HUES64 (cell line): ENCODE measurements around the gene FGF14.

Experiments used
- H3K27ac ChIP-seq: 2 replicates; pipeline ENCODE4 v1.7.0; 2013; ENCODE audit warnings: low read depth, low read length, inconsistent platforms
- H3K27me3 ChIP-seq: 2 replicates; pipeline ENCODE4 v1.6.1; 2013; ENCODE audit warnings: mild to moderate bottlenecking, low read length; ENCODE audit not compliant: insufficient read depth
- H3K36me3 ChIP-seq: 2 replicates; pipeline ENCODE4 v1.6.1; 2013; ENCODE audit warnings: mild to moderate bottlenecking, low read length; ENCODE audit not compliant: insufficient read depth
- H3K4me1 ChIP-seq: 2 replicates; pipeline ENCODE4 v1.6.1; 2013; ENCODE audit warnings: mild to moderate bottlenecking, low read length, moderate library complexity; ENCODE audit not compliant: insufficient read depth
- H3K4me3 ChIP-seq: 2 replicates; pipeline ENCODE4 v1.5.1; 2013; ENCODE audit warnings: mild to moderate bottlenecking, low read length, moderate library complexity
- H3K9ac ChIP-seq: 2 replicates; pipeline ENCODE4 v1.6.1; 2013; ENCODE audit warnings: mild to moderate bottlenecking, low read depth, low read length
- H3K9me3 ChIP-seq: 2 replicates; pipeline ENCODE4 v1.6.1; 2013; ENCODE audit warnings: low read depth, low read length; ENCODE audit not compliant: insufficient read depth
- whole genome bisulfite sequencing: fragments of 150-250, 120-280 bp; methylation state at CpG from one replicate; pipeline ENCODE4 v1.1.7; 2013; ENCODE audit warnings: missing lambda C conversion rate; 5-methylcytosine and 5-hydroxymethylcytosine counted together

FGF14 gene

DNA sequence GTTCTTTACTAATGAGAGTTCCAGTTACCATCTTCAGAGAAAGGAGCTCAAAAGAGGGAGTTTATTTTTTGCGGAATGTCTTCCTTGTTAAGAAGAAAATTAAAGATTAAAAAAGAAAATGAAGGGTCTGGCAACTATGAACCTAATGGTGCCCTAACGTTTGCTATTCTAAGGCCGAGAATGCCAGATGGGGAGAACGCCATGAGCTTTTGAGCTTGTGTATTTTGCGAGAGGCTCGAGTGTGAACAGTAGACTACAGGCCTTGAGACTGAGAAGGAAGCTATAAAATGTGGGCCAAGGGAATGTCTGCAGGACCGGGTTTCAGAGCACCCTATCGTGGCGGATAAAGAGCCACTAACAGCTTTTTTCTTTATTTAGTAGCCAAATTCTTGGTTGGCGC is 6.7 kb downstream of the FGF14 start:
- no peaks in the 10 kb centered on the region for H3K9me3 ChIP-seq
- peak overlapping the region; percentile 70 for H3K27ac ChIP-seq
- H3K9ac ChIP-seq = peak overlapping the region; percentile 96
- peak overlapping the region; percentile 90 for H3K4me3 ChIP-seq
- peaks cover 7% of the 10 kb centered on the region; the same call in 1 of the 2 replicates for H3K4me1 ChIP-seq
- no peaks in the 10 kb centered on the region for H3K36me3 ChIP-seq
- H3K27me3 ChIP-seq = peaks cover 42% of the 10 kb centered on the region
- 88% methylated on average over 10 of the region's 10 CpGs for WGBS

DNA sequence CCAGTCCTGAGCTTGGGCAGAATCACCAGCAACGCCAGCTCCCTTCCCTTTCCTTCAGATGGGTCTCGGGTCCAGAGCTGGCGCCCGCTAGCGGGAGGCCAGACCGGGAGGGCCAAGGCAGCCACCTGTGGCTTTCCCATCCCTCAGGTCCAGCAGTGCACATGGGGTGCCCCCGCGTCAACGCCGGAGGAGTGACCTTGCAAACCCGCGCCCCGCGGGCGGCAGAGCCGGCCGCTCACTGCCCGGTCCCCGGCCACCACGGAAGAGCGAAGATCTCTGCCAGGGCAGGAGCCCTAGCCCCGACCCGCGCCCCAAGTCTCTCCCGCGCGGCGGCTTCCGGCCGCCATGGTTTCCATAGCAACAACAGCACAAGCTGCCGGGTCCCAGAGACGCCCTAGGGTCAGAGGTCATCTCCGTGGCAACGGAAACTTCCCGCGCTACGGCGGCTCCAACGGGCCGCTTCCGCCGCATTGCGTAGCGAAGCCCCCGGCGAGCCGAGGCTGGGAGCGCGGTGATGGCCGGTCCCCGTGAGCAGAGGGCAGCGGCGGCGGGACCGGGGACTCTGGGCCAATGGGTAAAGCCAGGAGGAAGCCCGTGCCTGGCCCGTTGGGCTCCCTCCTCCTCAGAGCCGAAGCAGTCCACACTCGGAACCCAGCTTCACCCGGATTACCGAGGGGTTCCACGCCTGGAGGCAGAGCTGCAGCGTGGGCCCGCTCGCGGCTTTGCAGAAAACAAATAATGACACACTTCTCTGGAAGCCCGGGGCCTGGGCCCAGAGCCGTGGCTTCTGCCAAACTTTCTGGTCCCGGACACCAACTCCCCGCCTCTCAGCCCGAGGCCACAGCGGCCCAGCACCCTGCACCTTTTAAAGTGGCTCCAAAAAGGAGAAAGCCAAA is 7.4 kb downstream of the FGF14 start:
- H3K9ac ChIP-seq = peak overlapping the region; percentile 96

DNA sequence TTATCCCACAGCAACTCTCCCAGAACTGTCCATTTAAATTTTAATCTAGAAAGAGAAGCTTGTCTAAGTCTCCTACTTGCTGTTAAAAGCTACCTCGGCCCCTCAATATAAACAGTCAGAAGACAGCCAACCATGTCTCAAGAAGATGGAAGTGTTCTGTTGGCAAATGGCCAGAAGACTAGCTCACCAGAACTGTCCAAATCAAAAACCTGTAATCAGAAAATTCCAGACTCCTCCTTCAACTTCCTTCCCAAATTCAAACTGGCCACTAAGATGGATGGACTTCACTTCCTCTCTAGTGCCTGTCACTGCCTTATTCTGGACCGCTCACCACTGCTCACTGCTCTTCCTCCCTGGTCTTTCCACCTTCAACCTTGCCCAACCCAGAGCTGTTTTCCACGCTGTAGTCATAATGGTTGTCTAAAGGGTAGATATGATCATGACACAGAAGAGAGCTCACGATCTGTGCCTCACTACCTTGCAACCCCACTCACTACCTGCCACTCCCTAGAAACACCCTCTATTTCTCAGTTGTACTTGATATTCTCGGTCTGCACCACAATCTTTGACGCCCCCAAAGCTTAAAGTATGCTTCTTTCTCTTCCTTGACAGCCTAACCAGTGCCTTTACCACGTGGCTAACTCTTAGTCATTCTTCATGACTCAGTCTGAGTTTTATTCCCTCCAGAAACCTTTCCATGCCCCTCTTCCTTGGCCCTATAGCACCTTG is 9.2 kb downstream of the FGF14 start:
- Histone ChIP-seq H3K9me3 (no peaks in the 10 kb centered on the region), H3K27me3 (peaks cover 21% of the 10 kb centered on the region; the same call in 1 of the 2 replicates), H3K27ac (no peak overlapping the region), H3K9ac (no peak overlapping the region), H3K36me3 (no peaks in the 10 kb centered on the region), H3K4me3 (no peak overlapping the region), H3K4me1 (peaks cover 7% of the 10 kb centered on the region; the same call in 1 of the 2 replicates)
- 86% methylated on average over 6 of the region's 7 CpGs for whole genome bisulfite sequencing

More for the DNA sequence above, 7.4 kb downstream of the FGF14 start:
- H3K27me3 ChIP-seq = peaks cover 35% of the 10 kb centered on the region
- peak overlapping the region; percentile 90 for H3K4me3 ChIP-seq
- peak overlapping the region; percentile 70 for H3K27ac ChIP-seq
- no peaks in the 10 kb centered on the region for H3K9me3 ChIP-seq
- H3K4me1 ChIP-seq = peaks cover 7% of the 10 kb centered on the region; the same call in 1 of the 2 replicates
- H3K36me3 ChIP-seq = no peaks in the 10 kb centered on the region
- WGBS = under 1% methylated on average over 72 of the region's 72 CpGs

DNA sequence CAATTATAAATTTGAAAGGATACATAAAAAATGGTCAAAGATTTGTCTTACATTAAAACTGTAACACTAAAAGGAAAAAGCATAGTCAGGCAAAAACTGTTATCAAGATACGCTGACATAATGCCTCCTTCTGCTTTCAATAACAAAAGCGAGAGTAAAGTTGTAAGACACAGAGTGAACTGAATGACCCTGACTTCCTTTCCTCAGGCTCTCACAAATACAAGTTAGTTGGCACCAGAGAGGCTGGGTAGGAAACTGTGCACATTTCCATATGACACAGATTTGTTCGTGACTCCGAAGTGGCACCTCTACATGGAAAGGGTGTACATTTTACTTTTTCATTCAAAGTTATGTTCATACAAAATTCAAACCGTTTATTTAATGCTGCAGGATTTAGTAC is 15.4 kb downstream of the FGF14 start:
- H3K27ac ChIP-seq = no peak overlapping the region

DNA sequence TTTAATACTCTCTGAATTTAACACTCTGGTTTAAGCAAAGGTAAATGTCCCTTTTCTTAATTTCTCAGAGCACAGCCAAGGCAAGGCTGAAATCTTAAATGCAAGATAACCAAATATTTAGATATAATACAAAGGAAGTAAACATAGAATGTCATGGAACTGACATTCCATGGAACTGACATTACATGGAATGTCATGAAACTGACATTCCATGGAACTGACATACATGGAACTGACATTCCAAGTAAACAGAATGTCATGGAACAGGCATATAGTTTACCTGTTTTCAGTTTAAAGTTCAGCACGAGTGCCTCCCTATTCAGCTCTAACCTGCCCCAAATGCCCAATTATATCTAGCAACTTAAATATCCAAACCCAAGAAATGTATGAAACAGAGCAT is 21.8 kb downstream of the FGF14 start:
- H3K4me1 ChIP-seq = no peaks in the 10 kb centered on the region
- H3K4me3 ChIP-seq = no peak overlapping the region
- no peaks in the 10 kb centered on the region for H3K36me3 ChIP-seq
- 95% methylated on average over 1 of the region's 1 CpG for WGBS
- no peak overlapping the region for H3K27ac ChIP-seq
- H3K27me3 ChIP-seq = no peaks in the 10 kb centered on the region
- H3K9ac ChIP-seq = no peak overlapping the region; the same call in 1 of the 2 replicates
- no peaks in the 10 kb centered on the region for H3K9me3 ChIP-seq

More for the DNA sequence above, 15.4 kb downstream of the FGF14 start:
- Histone ChIP-seq H3K27me3 (no peaks in the 10 kb centered on the region), H3K9me3 (no peaks in the 10 kb centered on the region), H3K4me1 (no peaks in the 10 kb centered on the region), H3K4me3 (no peak overlapping the region), H3K36me3 (no peaks in the 10 kb centered on the region), H3K9ac (no peak overlapping the region)
- WGBS = 96% methylated on average over 5 of the region's 5 CpGs

DNA sequence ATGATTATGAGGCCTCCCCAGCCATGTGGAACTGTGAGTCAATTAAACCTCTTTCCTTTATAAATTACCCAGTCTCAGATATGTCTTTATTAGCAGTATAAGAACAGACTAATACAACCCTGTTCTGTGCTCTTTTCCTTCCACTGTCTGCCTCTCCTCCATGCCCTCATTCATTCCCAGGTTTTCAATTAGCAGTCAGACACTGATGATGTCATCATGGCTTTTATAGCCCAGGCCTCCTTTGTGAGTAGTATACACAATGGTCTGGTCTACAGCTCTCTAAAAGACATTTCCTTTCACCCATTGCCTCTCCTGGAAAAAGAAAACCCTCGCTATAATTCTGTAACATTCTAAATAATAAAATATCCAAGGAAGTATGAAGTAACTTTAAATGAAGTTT is 25.5 kb downstream of the FGF14 start:
- H3K9me3 ChIP-seq = no peaks in the 10 kb centered on the region
- no peak overlapping the region for H3K9ac ChIP-seq
- H3K27me3 ChIP-seq = no peaks in the 10 kb centered on the region
- H3K4me1 ChIP-seq = no peaks in the 10 kb centered on the region
- no peak overlapping the region for H3K27ac ChIP-seq
- no CpG with 5 or more reads among the region's 1 CpG for WGBS
- H3K36me3 ChIP-seq = no peaks in the 10 kb centered on the region
- H3K4me3 ChIP-seq = no peak overlapping the region

DNA sequence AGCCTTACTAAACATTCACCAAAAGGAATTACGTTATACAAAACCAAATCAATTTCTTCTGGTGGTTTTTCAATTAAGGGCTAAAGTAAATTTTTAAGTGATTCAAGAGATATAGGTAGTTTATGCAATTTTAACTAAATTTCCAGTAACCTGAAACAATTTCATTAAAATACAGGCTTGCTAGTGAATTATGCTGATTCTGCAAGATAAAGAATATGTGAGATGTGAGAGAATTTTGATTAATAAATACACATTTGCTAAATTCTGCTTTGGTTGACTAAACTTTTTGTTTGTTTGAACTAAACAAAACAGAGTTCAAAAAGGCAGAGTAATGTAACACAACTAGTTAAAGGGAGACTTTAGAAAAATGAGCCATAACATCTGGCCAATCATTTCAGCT is 27.1 kb downstream of the FGF14 start:
- Histone ChIP-seq H3K36me3 (no peaks in the 10 kb centered on the region), H3K27me3 (no peaks in the 10 kb centered on the region), H3K4me1 (no peaks in the 10 kb centered on the region), H3K9ac (no peak overlapping the region), H3K27ac (no peak overlapping the region), H3K9me3 (no peaks in the 10 kb centered on the region), H3K4me3 (no peak overlapping the region)
- no CpG with 5 or more reads among the region's 1 CpG for WGBS

DNA sequence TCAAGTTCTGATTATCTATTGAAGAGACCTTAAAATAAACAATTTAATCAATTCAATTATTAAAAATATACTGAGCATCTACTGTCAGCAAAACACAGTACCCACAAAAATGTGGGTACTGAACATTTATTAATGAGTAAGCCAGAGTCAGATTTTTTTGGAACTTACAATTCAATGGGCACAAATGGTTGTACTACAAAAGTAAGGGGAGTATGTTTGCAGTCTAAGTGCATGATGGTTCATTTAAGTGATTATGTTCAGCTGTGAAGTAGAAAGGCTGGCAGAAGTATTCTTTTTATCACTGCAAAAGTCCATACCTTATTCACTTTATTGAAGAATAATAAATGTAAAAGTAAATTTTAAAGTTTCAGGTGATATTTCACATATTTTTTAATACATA is 27.6 kb downstream of the FGF14 start:
- no peaks in the 10 kb centered on the region for H3K4me1 ChIP-seq
- no peaks in the 10 kb centered on the region for H3K36me3 ChIP-seq
- no peaks in the 10 kb centered on the region for H3K27me3 ChIP-seq
- no peak overlapping the region for H3K4me3 ChIP-seq
- no peak overlapping the region for H3K9ac ChIP-seq
- H3K27ac ChIP-seq = no peak overlapping the region
- H3K9me3 ChIP-seq = no peaks in the 10 kb centered on the region

DNA sequence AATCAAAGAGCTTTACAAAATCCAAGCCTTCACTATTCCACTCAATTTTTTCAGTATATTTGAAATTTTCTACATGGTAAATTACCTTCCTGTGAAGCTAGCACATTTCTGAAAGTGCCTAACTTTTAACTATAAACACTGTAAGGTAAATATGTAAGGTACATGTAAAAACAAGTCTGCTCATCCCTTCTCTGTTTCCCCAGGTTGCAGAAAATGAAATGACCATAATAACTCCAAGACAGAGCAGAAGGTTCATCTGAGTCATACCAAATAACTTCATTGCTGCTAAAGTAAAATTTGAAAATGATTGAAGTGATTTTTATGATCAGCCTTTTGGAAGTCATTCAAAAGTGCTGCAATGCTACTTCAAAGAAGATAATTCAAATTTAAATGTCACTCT is 28.6 kb downstream of the FGF14 start:
- Histone ChIP-seq H3K4me1 (no peaks in the 10 kb centered on the region), H3K4me3 (no peak overlapping the region), H3K27me3 (no peaks in the 10 kb centered on the region), H3K36me3 (no peaks in the 10 kb centered on the region), H3K27ac (no peak overlapping the region), H3K9me3 (no peaks in the 10 kb centered on the region), H3K9ac (no peak overlapping the region)

DNA sequence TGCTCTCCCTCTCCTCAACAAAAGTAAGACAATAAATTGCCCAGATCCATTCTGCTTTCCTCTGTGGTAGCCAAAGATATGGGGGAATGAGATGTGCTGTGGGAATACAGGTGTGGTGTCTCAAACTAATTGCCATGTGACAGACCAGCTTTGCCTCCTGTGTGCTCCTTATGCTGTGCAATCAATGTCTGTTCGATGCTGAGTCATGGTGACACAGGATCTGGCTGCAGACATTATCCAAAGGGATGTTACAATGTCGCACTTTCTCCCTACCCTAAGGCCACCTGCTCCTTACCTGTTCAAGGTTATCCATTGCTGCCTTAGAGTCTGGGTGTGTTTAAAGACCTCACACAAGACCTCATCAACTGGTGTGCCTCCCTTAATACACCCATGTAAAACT is 32.5 kb downstream of the FGF14 start:
- Histone ChIP-seq H3K36me3 (no peaks in the 10 kb centered on the region), H3K27me3 (no peaks in the 10 kb centered on the region), H3K4me3 (no peak overlapping the region), H3K9me3 (no peaks in the 10 kb centered on the region), H3K27ac (no peak overlapping the region), H3K9ac (no peak overlapping the region), H3K4me1 (no peaks in the 10 kb centered on the region)
- 94% methylated on average over 2 of the region's 2 CpGs for WGBS

DNA sequence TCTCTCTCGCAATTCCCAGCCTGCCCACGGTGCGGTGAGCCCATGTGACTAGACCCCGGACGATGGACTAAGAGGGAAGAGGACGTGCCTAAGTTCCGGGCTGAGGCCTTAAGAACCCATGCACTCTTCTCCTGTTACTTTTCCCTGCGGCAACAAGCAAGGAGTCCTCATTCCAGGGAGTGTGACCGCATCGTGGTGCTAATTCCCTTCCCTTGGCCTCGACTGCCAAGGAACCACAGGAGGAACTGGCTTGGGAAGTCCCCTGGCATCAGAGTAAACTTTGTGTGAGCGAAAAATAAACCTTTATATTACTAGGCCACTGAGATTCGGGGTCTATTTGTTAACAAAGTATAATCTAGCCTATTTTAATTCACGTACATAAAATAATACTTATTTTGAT is 34.0 kb downstream of the FGF14 start:
- Histone ChIP-seq H3K4me3 (no peak overlapping the region), H3K4me1 (no peaks in the 10 kb centered on the region), H3K9ac (no peak overlapping the region), H3K9me3 (no peaks in the 10 kb centered on the region), H3K36me3 (no peaks in the 10 kb centered on the region), H3K27me3 (no peaks in the 10 kb centered on the region), H3K27ac (no peak overlapping the region)
- WGBS = 96% methylated on average over 12 of the region's 14 CpGs
